Choroid plexus epithelial cell (primary cell): ENCODE measurements around the gene NOX5.
A peak's percentile ranks its signal among the peaks of the same experiment; 100 is the strongest.

Experiments used
- DNase-seq: peaks from one replicate; pipeline ENCODE4 v3.0.0-alpha.2; 2010; ENCODE audit warnings: low read depth
- H3K4me3 ChIP-seq: 2 replicates; pipeline ENCODE4 v1.5.1; 2011; ENCODE audit warnings: low read depth, mild to moderate bottlenecking, control low read depth, low read length, moderate library complexity
- CTCF ChIP-seq: conservative IDR thresholded peaks from 2 replicates; pipeline ENCODE4 v1.5.1; 2011; ENCODE audit warnings: low read depth, mild to moderate bottlenecking, control low read depth, inconsistent platforms, low read length, moderate library complexity

NOX5 gene

GRCh38 chr15:69046781-69047180, 32.3 kb downstream of the NOX5 start:
- no peak overlapping the region for H3K4me3 ChIP-seq
- DNase-seq, result no peak
- TF ChIP-seq CTCF, result no peak

GRCh38 chr15:69049976-69050375, 35.5 kb downstream of the NOX5 start:
- TF ChIP-seq CTCF, result no peak
- no peak for DNase-seq
- no peak overlapping the region for H3K4me3 ChIP-seq

GRCh38 chr15:69055251-69055650, 40.8 kb downstream of the NOX5 start:
- TF ChIP-seq CTCF, result no peak
- no peak overlapping the region for H3K4me3 ChIP-seq
- no peak for DNase-seq

- DNase-seq, result no peak
- no peak for TF ChIP-seq CTCF
- H3K4me3 ChIP-seq, result no peak overlapping the region
Measured at GRCh38 chr15:69056365-69056764, 41.9 kb downstream of the NOX5 start.

- peak; percentile 86 for TF ChIP-seq CTCF
- H3K4me3 ChIP-seq, result no peak overlapping the region
- peak; percentile 93 for DNase-seq
Measured at GRCh38 chr15:69058830-69059556, 44.5 kb downstream of the NOX5 start.

GRCh38 chr15:69059557-69059943, 45.1 kb downstream of the NOX5 start:
- no peak for TF ChIP-seq CTCF
- DNase-seq, result no peak
- no peak overlapping the region for H3K4me3 ChIP-seq

GRCh38 chr15:69060041-69060481, 45.6 kb downstream of the NOX5 start:
- H3K4me3 ChIP-seq, result no peak overlapping the region
- TF ChIP-seq CTCF, result no peak
- DNase-seq, result no peak
